ENCODE data around the gene ZNF500.
A peak's percentile ranks its signal among the peaks of the same experiment; 100 is the strongest.
"Not testable (repeated sequence)": the region's sequence is repeated elsewhere in the genome, so short reads cannot be mapped to it uniquely, and the experiment has no call there.

The ZNF500 gene

DNA sequence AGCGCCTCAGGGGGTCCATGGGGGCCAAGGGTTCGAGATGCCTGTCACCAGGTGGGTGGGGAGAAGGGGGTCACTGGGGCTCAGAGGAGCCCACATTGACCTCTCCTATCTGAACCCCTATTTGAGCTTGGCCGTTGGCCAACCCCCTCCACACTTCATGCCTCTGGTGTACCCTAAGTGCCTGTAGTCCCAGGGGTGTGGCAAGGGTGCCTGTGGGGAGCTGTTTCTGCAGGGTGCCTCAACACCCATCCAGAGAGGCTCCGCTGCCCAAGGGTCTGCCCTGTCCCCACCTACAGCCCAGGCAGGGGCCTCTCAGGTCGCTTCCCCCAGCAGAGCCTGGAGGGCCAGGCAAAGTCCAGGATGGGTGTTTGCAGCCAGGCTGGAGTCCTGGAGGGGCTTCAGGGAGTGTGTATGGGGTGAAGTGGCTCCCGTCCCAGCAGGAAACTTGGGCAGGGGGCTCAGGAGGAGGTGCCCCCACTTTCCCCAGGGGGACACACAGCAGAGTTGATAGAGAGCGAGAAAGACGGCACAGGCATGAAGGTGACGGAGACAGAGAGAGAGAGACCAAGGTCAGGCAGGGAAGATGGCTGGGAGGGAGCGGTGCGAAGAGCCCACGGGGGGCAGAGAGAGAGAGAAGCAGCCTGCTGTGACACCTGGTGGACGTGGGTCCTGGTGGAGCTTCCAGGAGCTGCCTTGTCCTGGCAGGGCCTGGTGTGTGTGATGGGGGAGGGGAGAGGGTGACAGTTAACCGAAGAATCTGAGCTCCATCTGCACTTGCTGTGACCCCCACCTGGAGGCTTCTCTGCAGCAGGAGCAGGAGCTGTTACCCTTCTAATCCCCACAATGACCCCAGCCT is 20.9 kb upstream of the ZNF500 start, which contains the start of gene SEPTIN12:
TSS of gene SEPTIN12 (minus strand) at position 719 of the 856 bp plus-strand sequence. CDS start at position 19, 700 bp downstream.
- no peak within 1 kb of the TSS for H3K18ac ChIP-seq (ENCODE audit: low read length)
- peak within 1 kb of the TSS; percentile 70 for H3K56ac ChIP-seq (ENCODE audit: low read length)
- no peak within 1 kb of the TSS for H3K4ac ChIP-seq (ENCODE audit: low read depth, low read length)
- no peak within 1 kb of the TSS for H2BK5ac ChIP-seq (ENCODE audit: low read length)
- H3K23ac ChIP-seq (ENCODE audit: low read length) = peak within 1 kb of the TSS; percentile 66
- no peak within 1 kb of the TSS for H3K4me2 ChIP-seq (ENCODE audit: low read length)
- no peak within 1 kb of the TSS for H4K5ac ChIP-seq (ENCODE audit: low read length)
- H3K27me3 ChIP-seq (ENCODE audit: insufficient read depth, low read length, poor library complexity) = no peaks in the 10 kb centered on the region
- H3K9ac ChIP-seq (ENCODE audit: low read length) = no peak within 1 kb of the TSS
- H3K79me2 ChIP-seq (ENCODE audit: control insufficient read depth, insufficient read depth, low read length) = no peaks in the 10 kb centered on the region
- no peak within 1 kb of the TSS for H2BK15ac ChIP-seq (replicated peaks; ENCODE audit: low read depth)
- WGBS (ENCODE audit: extremely low coverage, insufficient coverage, low lambda C conversion rate) = no CpG with 5 or more reads among the region's 14 CpGs
- H4K8ac ChIP-seq (ENCODE audit: low read depth, low read length) = no peak within 1 kb of the TSS
- no peak within 1 kb of the TSS for H2BK120ac ChIP-seq (ENCODE audit: low read depth, low read length)
- no peaks in the 10 kb centered on the region for H3K36me3 ChIP-seq (ENCODE audit: control insufficient read depth, insufficient read depth, low read length)
- H2AK5ac ChIP-seq (ENCODE audit: low read length) = no peak within 1 kb of the TSS
- peak; percentile 56 for DNase-seq
- no peaks in the 10 kb centered on the region for H3K4me1 ChIP-seq (ENCODE audit: control insufficient read depth, low read depth, low read length)
- H3K27ac ChIP-seq (ENCODE audit: low read depth, low read length) = no peak within 1 kb of the TSS
- no peaks in the 10 kb centered on the region for H3K79me1 ChIP-seq (ENCODE audit: low read length)
- H3K4me3 ChIP-seq (ENCODE audit: low read length) = no peak within 1 kb of the TSS

DNA sequence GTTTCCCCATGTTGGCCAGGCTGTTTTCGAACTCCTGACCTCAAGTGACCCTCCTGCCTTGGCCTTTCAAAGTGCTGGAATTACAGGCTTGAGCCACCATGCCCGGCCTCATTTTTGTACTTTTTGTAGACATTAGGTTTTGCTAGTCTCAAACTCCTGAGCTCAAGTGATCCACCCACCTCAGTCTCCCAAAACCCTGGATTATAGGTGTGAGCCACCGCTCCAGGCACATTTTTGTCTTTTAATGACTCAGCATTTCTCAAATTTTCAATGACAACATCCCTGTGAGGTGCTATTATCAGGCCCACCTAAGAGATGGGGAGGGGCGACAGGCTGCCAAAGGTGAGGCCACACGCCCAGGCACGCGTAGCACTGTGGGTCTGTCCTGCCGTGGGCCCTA is 20.1 kb upstream of the ZNF500 start:
- Histone ChIP-seq H3K56ac (ENCODE audit: low read length) (no peak overlapping the region), H3K27me3 (ENCODE audit: insufficient read depth, low read length, poor library complexity) (no peaks in the 10 kb centered on the region), H2BK15ac (replicated peaks; ENCODE audit: low read depth) (no peak overlapping the region), H2AK5ac (ENCODE audit: low read length) (no peak overlapping the region), H3K79me2 (ENCODE audit: control insufficient read depth, insufficient read depth, low read length) (no peaks in the 10 kb centered on the region), H3K4me2 (ENCODE audit: low read length) (no peak overlapping the region), H2BK5ac (ENCODE audit: low read length) (no peak overlapping the region), H3K4me3 (ENCODE audit: low read length) (no peak overlapping the region), H3K9ac (ENCODE audit: low read length) (no peak overlapping the region), H3K4ac (ENCODE audit: low read depth, low read length) (no peak overlapping the region), H2BK120ac (ENCODE audit: low read depth, low read length) (no peak overlapping the region), H4K5ac (ENCODE audit: low read length) (no peak overlapping the region), H3K18ac (ENCODE audit: low read length) (no peak overlapping the region), H3K4me1 (ENCODE audit: control insufficient read depth, low read depth, low read length) (no peaks in the 10 kb centered on the region), H3K79me1 (ENCODE audit: low read length) (no peaks in the 10 kb centered on the region), H3K36me3 (ENCODE audit: control insufficient read depth, insufficient read depth, low read length) (no peaks in the 10 kb centered on the region), H4K8ac (ENCODE audit: low read depth, low read length) (no peak overlapping the region), H3K27ac (ENCODE audit: low read depth, low read length) (no peak overlapping the region), H3K23ac (ENCODE audit: low read length) (no peak overlapping the region)
- WGBS (ENCODE audit: extremely low coverage, insufficient coverage, low lambda C conversion rate) = no CpG with 5 or more reads among the region's 8 CpGs
- DNase-seq = no peak

DNA sequence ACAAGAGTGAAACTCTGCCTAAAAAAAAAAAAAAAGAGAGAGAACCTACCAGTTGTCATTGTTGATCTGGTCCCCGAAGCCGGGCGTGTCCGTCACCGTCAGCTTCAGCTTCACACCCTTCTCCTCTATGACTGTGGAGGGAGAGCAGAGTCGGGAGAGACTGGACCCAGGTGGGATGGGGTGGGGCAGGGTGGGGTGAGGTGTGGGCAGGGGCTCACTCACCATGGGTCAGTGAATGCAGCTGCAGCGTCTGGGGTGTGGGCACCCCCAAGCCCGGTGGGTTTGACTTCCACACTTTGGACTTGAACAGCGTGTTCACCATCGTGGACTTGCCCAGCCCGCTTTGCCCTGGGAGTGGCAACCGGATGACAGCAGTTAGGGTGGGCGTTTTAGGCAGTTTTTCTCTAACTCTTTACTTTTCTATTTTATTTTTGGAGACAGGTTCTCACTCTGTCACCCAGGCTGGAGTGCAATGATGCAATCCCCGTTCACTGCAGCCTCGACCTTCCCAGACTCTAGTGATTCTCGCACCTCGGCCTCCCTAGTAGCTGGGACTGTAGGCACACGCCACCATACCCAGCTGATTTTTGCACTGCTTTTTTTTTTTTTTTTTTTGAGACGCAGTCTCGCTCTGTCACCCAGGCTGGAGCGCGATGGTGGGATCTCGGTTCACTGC is 18.9 kb upstream of the ZNF500 start:
- Histone ChIP-seq H3K56ac (ENCODE audit: low read length) (no peak overlapping the region), H3K36me3 (ENCODE audit: control insufficient read depth, insufficient read depth, low read length) (no peaks in the 10 kb centered on the region), H3K4me3 (ENCODE audit: low read length) (no peak overlapping the region), H4K5ac (ENCODE audit: low read length) (no peak overlapping the region), H2AK5ac (ENCODE audit: low read length) (no peak overlapping the region), H3K23ac (ENCODE audit: low read length) (no peak overlapping the region), H3K4me1 (ENCODE audit: control insufficient read depth, low read depth, low read length) (no peaks in the 10 kb centered on the region), H3K79me1 (ENCODE audit: low read length) (no peaks in the 10 kb centered on the region), H3K27me3 (ENCODE audit: insufficient read depth, low read length, poor library complexity) (no peaks in the 10 kb centered on the region), H3K4me2 (ENCODE audit: low read length) (no peak overlapping the region), H2BK5ac (ENCODE audit: low read length) (no peak overlapping the region), H2BK120ac (ENCODE audit: low read depth, low read length) (no peak overlapping the region), H3K4ac (ENCODE audit: low read depth, low read length) (no peak overlapping the region), H3K18ac (ENCODE audit: low read length) (no peak overlapping the region), H3K9ac (ENCODE audit: low read length) (no peak overlapping the region), H3K79me2 (ENCODE audit: control insufficient read depth, insufficient read depth, low read length) (no peaks in the 10 kb centered on the region), H4K8ac (ENCODE audit: low read depth, low read length) (no peak overlapping the region), H3K27ac (ENCODE audit: low read depth, low read length) (no peak overlapping the region), H2BK15ac (replicated peaks; ENCODE audit: low read depth) (no peak overlapping the region)
- no peak for DNase-seq
- WGBS (ENCODE audit: extremely low coverage, insufficient coverage, low lambda C conversion rate) = no CpG with 5 or more reads among the region's 23 CpGs

DNA sequence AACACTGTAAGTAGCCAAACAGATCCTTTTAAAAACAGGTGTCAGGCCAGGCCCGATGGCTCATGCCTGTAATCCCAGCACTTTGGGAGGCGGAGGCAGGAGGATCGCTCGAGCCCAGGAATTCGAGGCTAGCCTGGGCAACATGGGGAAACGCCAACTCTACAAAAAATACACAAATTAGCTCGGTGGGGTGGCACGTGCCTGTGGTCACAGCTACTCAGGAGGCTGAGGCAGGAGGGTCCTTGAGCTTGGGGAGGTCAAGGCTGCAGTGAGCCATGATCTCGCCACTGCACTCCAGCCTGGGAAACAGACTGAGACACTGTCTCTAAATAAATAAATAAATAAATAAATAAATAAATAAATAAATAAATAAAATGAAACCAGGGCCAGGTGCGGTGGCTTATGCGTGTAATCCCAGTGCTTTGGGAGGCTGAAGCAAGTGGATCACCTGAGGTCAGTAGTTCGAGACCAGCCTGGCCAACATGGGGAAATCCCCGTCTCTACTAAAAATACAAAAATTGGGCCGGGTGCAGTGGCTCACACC is 17.6 kb upstream of the ZNF500 start:
- DNase-seq; H2BK120ac ChIP-seq (ENCODE audit: low read depth, low read length); H3K4me2 ChIP-seq (ENCODE audit: low read length); H3K4me1 ChIP-seq (ENCODE audit: control insufficient read depth, low read depth, low read length); H3K79me2 ChIP-seq (ENCODE audit: control insufficient read depth, insufficient read depth, low read length); H3K23ac ChIP-seq (ENCODE audit: low read length); H4K8ac ChIP-seq (ENCODE audit: low read depth, low read length); H3K56ac ChIP-seq (ENCODE audit: low read length); H2AK5ac ChIP-seq (ENCODE audit: low read length); H3K9ac ChIP-seq (ENCODE audit: low read length); H2BK5ac ChIP-seq (ENCODE audit: low read length); H3K36me3 ChIP-seq (ENCODE audit: control insufficient read depth, insufficient read depth, low read length); H3K4ac ChIP-seq (ENCODE audit: low read depth, low read length); H3K18ac ChIP-seq (ENCODE audit: low read length); H4K5ac ChIP-seq (ENCODE audit: low read length); H3K27ac ChIP-seq (ENCODE audit: low read depth, low read length); H2BK15ac ChIP-seq (replicated peaks; ENCODE audit: low read depth); H3K79me1 ChIP-seq (ENCODE audit: low read length); H3K27me3 ChIP-seq (ENCODE audit: insufficient read depth, low read length, poor library complexity); H3K4me3 ChIP-seq (ENCODE audit: low read length): not testable (repeated sequence)
- WGBS (ENCODE audit: extremely low coverage, insufficient coverage, low lambda C conversion rate) = no CpG with 5 or more reads among the region's 14 CpGs

DNA sequence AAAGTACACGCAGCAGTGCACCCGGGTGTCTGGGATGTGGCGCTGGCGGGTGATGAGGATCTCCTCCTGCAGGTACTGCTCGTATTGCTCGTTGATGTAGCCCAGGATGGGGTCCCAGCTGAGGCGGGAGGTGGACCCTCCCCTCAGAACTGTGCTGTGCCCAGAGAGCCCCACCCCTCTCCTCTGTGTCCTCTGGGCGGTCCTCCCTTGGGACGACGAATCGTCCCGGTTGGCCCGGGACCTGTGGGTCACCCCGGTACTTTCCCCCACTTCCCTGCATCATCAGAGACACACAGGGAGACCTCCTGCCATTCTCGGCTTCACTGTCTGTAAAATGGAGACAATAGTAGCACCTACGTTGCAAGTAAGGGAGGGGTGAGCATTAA is 17.0 kb upstream of the ZNF500 start:
- H2AK5ac ChIP-seq (ENCODE audit: low read length) = no peak overlapping the region
- WGBS (ENCODE audit: extremely low coverage, insufficient coverage, low lambda C conversion rate) = no CpG with 5 or more reads among the region's 16 CpGs
- no peaks in the 10 kb centered on the region for H3K4me1 ChIP-seq (ENCODE audit: control insufficient read depth, low read depth, low read length)
- no peak overlapping the region for H2BK5ac ChIP-seq (ENCODE audit: low read length)
- H3K56ac ChIP-seq (ENCODE audit: low read length) = no peak overlapping the region
- no peak overlapping the region for H2BK120ac ChIP-seq (ENCODE audit: low read depth, low read length)
- no peak overlapping the region for H3K18ac ChIP-seq (ENCODE audit: low read length)
- H3K36me3 ChIP-seq (ENCODE audit: control insufficient read depth, insufficient read depth, low read length) = no peaks in the 10 kb centered on the region
- no peak overlapping the region for H4K8ac ChIP-seq (ENCODE audit: low read depth, low read length)
- no peaks in the 10 kb centered on the region for H3K27me3 ChIP-seq (ENCODE audit: insufficient read depth, low read length, poor library complexity)
- H3K79me1 ChIP-seq (ENCODE audit: low read length) = no peaks in the 10 kb centered on the region
- no peak for DNase-seq
- H3K4me3 ChIP-seq (ENCODE audit: low read length) = no peak overlapping the region
- H2BK15ac ChIP-seq (replicated peaks; ENCODE audit: low read depth) = no peak overlapping the region
- no peak overlapping the region for H3K23ac ChIP-seq (ENCODE audit: low read length)
- no peaks in the 10 kb centered on the region for H3K79me2 ChIP-seq (ENCODE audit: control insufficient read depth, insufficient read depth, low read length)
- no peak overlapping the region for H3K4ac ChIP-seq (ENCODE audit: low read depth, low read length)
- H3K9ac ChIP-seq (ENCODE audit: low read length) = no peak overlapping the region
- no peak overlapping the region for H3K27ac ChIP-seq (ENCODE audit: low read depth, low read length)
- no peak overlapping the region for H3K4me2 ChIP-seq (ENCODE audit: low read length)
- H4K5ac ChIP-seq (ENCODE audit: low read length) = no peak overlapping the region
